ENCODE measurements around the gene SLC38A7.

Gene SLC38A7

GRCh38 chr16:58678269-58678668, 6.3 kb downstream of the SLC38A7 start:
- TF ChIP-seq FOXP2 (optimal IDR thresholded peaks at IDR 0.05; ENCODE audit: borderline replicate concordance, extremely low read depth, extremely low read length, insufficient read depth) (no peak), POLR2AphosphoS5 (IDR thresholded peaks at IDR 0.05; ENCODE audit: low read depth, low read length) (no peak), REST (IDR thresholded peaks at IDR 0.05; ENCODE audit: insufficient read depth in 1 of 2, low read depth in 2 of 2, low read length in 2 of 2) (no peak), SIN3A (IDR thresholded peaks at IDR 0.05; ENCODE audit: borderline replicate concordance, insufficient read depth, low read length) (no peak), TAF1 (IDR thresholded peaks at IDR 0.05; ENCODE audit: borderline replicate concordance, insufficient read depth, low read length) (no peak)

DNA sequence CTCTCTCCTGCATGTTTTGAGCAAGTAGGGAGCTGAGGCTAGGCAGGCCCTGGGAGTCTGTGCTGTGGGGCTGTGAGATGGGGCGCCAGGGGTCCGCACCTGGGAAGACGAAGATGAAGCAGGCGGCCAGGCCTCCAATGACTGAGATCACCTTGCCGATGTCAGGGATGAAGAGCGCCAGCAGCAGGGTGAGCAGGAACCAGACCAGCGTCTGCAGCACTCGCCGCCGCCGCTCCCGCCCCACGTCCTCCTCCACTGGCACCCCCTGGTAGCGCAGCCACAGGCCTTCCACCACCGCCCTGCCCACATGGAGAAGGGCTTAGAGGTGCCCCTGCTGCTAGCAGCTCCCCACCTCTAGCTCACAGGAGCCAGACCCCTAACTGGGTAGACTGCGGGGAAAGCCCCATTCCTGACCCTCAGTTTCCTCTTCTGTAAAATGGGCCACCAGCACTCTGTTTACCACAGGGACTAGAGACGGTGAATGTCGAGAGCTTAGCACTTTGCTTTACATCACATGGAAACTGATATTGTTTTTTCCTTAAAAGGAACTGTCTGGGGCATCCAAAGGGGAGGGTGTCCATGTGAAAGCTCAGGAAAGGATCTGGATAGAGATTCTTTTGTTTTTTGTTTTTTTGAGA, 13.5 kb downstream of the SLC38A7 start:
- no peak for TF ChIP-seq POLR2AphosphoS5 (IDR thresholded peaks at IDR 0.05; ENCODE audit: low read depth, low read length)
- TF ChIP-seq SIN3A (IDR thresholded peaks at IDR 0.05; ENCODE audit: borderline replicate concordance, insufficient read depth, low read length), result no peak
- no peak for TF ChIP-seq REST (IDR thresholded peaks at IDR 0.05; ENCODE audit: insufficient read depth in 1 of 2, low read depth in 2 of 2, low read length in 2 of 2)
- TF ChIP-seq FOXP2 (optimal IDR thresholded peaks at IDR 0.05; ENCODE audit: borderline replicate concordance, extremely low read depth, extremely low read length, insufficient read depth), result no peak
- TF ChIP-seq TAF1 (IDR thresholded peaks at IDR 0.05; ENCODE audit: borderline replicate concordance, insufficient read depth, low read length), result no peak

- TF ChIP-seq REST (IDR thresholded peaks at IDR 0.05; ENCODE audit: insufficient read depth in 1 of 2, low read depth in 2 of 2, low read length in 2 of 2) (no peak), TAF1 (IDR thresholded peaks at IDR 0.05; ENCODE audit: borderline replicate concordance, insufficient read depth, low read length) (no peak), POLR2AphosphoS5 (IDR thresholded peaks at IDR 0.05; ENCODE audit: low read depth, low read length) (no peak), SIN3A (IDR thresholded peaks at IDR 0.05; ENCODE audit: borderline replicate concordance, insufficient read depth, low read length) (no peak), FOXP2 (optimal IDR thresholded peaks at IDR 0.05; ENCODE audit: borderline replicate concordance, extremely low read depth, extremely low read length, insufficient read depth) (no peak)
Observed at GRCh38 chr16:58670177-58670576, 14.4 kb downstream of the SLC38A7 start.

- TF ChIP-seq POLR2AphosphoS5 (IDR thresholded peaks at IDR 0.05; ENCODE audit: low read depth, low read length), result no peak
- TF ChIP-seq FOXP2 (optimal IDR thresholded peaks at IDR 0.05; ENCODE audit: borderline replicate concordance, extremely low read depth, extremely low read length, insufficient read depth), result no peak
- TF ChIP-seq SIN3A (IDR thresholded peaks at IDR 0.05; ENCODE audit: borderline replicate concordance, insufficient read depth, low read length), result no peak
- TF ChIP-seq TAF1 (IDR thresholded peaks at IDR 0.05; ENCODE audit: borderline replicate concordance, insufficient read depth, low read length), result no peak
- TF ChIP-seq REST (IDR thresholded peaks at IDR 0.05; ENCODE audit: insufficient read depth in 1 of 2, low read depth in 2 of 2, low read length in 2 of 2), result no peak
Observed at GRCh38 chr16:58665200-58665599, 19.4 kb downstream of the SLC38A7 start.
